Left lung (tissue), 10 donors: ENCODE measurements around the gene PLCL1. TPM values are rescaled to one million over a fixed set of nuclear protein-coding genes. Genes with fewer than 3 reads are reported as not detected.

Experiments used
- ATAC-seq: fragments of 200-7000 bp; cut with Tn5 transposase; one replicate; pipeline ENCODE4 v1.9.1; 2020; ENCODE audit warnings: moderate library complexity
- DNase-seq, 4 donors: peaks; one replicate each; pipeline ENCODE4 v3.0.0-alpha.2; 2013 to 2020
- H3K27ac ChIP-seq, 2 donors: fragments of 200-600 bp; sonication (generic) in 1 of 2; one replicate each; pipeline versions ENCODE4 v1.5.0 to v1.8.0; 2020 to 2021
- H3K27me3 ChIP-seq, 2 donors: fragments of 200-600 bp; sonication (generic) in 1 of 2; one replicate each; pipeline versions ENCODE4 v1.5.0 to v1.8.0; 2020 to 2021
- H3K36me3 ChIP-seq, 2 donors: fragments of 200-600 bp; sonication (generic) in 1 of 2; one replicate each; pipeline versions ENCODE4 v1.5.0 to v1.8.0; 2020 to 2021
- H3K4me1 ChIP-seq, 2 donors: fragments of 200-600 bp; one replicate each; pipeline ENCODE4 v1.8.0; 2021
- H3K4me3 ChIP-seq, 2 donors: fragments of 200-600 bp; sonication (generic) in 1 of 2; one replicate each; pipeline versions ENCODE4 v1.5.0 to v1.8.0; 2020 to 2021; ENCODE audit warnings: mild to moderate bottlenecking in 1 of 2
- H3K9me3 ChIP-seq, 2 donors: fragments of 200-600 bp; sonication (generic) in 1 of 2; one replicate each; pipeline versions ENCODE4 v1.5.0 to v1.8.0; 2020 to 2021
- intact Hi-C, 2 donors: fragments of 100-400 bp; cut with DNase I; formaldehyde crosslinking; loops; one replicate each; pipeline versions ENCODE4 v1.11.2 to v1.14.2; 2022
- polyA plus RNA-seq, 6 donors: library from polyadenylated mRNA; unstranded; fragments of 120-200 nt; gene quantifications; one replicate each; pipeline ENCODE4 v1.2.1, GENCODE V29; 2013; ENCODE audit not compliant: insufficient read length in 6 of 6
- total RNA-seq, 2 donors: library from RNA; stranded (reverse); fragmentation: NEBNext Ultra II Directional; extraction: Animal tissue kit (Norgen Biotek cat#: 25700); gene quantifications; one replicate each; pipeline ENCODE4 v1.2.1, GENCODE V29; 2021
- TF ChIP-seq, protein P1 (sequence below), 2 donors: fragments of 200-600 bp; sonication (generic) in 1 of 2; IDR thresholded peaks; one replicate each; pipeline versions ENCODE4 v1.5.0 to v1.8.0; 2021; ENCODE audit warnings: antibody characterized with exemption in 2 of 2
- donor health status: DM: no; HTN: yes; CAD: no.
- donor health status: DM: no; HTN: no; CAD: no.

PLCL1 gene
- total and polyA plus RNA-seq, 8 donors, result 3.4 to 15.3 (median 10.3) TPM

DNA sequence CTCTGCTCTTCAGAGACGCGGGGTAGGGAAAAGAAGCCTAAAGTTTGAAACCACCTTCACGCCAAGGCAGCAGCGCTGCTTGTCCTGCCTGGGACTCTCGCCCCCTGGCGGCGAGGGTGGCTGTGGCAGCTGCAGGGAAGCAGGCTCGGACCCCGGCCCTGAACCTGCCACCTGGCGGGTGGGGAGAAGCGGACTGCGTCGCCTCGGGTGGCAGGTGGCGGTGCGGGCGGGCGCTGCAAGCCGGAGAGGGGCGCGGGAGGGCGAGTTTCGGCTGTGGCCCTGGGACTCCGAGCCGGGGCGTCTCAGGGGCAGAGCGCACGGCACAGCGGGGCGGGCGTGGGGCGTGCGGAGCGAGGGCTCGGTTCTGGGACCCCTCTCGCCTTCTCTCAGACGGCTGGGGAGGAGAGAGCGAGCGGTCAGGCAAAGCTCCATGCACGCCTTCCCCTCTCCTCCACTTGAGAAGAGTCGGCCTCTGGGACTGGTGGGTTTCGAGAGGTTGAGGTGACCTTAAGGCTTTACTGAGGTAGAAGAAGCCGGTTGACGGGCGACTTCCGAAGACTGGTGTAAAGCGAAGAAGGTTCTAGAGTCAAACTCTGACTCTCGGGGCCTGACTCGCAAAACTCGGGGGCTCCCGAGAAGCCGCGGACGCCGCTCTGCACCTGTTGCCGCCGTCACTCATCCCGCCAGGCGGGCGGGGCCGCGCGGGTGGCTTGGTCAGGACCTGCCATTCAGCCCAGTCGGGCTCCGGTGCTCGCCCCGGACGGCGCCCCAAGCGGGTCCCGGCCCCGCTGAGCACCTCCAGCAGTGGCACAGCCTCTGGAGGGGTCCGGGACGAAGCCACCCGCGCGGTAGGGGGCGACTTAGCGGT lies 18.1 kb upstream of the PLCL1 start:
- TF ChIP-seq, protein P1, sequence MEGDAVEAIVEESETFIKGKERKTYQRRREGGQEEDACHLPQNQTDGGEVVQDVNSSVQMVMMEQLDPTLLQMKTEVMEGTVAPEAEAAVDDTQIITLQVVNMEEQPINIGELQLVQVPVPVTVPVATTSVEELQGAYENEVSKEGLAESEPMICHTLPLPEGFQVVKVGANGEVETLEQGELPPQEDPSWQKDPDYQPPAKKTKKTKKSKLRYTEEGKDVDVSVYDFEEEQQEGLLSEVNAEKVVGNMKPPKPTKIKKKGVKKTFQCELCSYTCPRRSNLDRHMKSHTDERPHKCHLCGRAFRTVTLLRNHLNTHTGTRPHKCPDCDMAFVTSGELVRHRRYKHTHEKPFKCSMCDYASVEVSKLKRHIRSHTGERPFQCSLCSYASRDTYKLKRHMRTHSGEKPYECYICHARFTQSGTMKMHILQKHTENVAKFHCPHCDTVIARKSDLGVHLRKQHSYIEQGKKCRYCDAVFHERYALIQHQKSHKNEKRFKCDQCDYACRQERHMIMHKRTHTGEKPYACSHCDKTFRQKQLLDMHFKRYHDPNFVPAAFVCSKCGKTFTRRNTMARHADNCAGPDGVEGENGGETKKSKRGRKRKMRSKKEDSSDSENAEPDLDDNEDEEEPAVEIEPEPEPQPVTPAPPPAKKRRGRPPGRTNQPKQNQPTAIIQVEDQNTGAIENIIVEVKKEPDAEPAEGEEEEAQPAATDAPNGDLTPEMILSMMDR (IDR thresholded peaks at IDR 0.05), result peak; percentile 31 to 70
- H3K9me3 ChIP-seq, result peaks cover 0 to 2% of the 10 kb centered on the region in 2 donors
- DNase-seq, result peak in 3 of 4 donors; percentile 20 to 91 (median 34)
- H3K4me3 ChIP-seq, result peak overlapping the region; percentile 21 to 42
- no peak overlapping the region for H3K27ac ChIP-seq
- intact Hi-C loops, result no loop called here
- peaks cover 17 to 32% of the 10 kb centered on the region in 2 donors for H3K27me3 ChIP-seq
- peaks cover 0 to 11% of the 10 kb centered on the region in 2 donors for H3K4me1 ChIP-seq
- ATAC-seq, result peak; percentile 92
- no peaks in the 10 kb centered on the region for H3K36me3 ChIP-seq

GRCh38 chr2:197793456-197793855 lies 10.9 kb upstream of the PLCL1 start:
- Histone ChIP-seq H3K4me3 (no peak overlapping the region), H3K27me3 (no peaks in the 10 kb centered on the region), H3K36me3 (no peaks in the 10 kb centered on the region), H3K4me1 (no peaks in the 10 kb centered on the region), H3K27ac (no peak overlapping the region), H3K9me3 (no peaks in the 10 kb centered on the region)
- intact Hi-C loops, result no loop called here
- ATAC-seq (no peak), DNase-seq (no peak)
- TF ChIP-seq, protein P1 (IDR thresholded peaks at IDR 0.05), result no peak

DNA sequence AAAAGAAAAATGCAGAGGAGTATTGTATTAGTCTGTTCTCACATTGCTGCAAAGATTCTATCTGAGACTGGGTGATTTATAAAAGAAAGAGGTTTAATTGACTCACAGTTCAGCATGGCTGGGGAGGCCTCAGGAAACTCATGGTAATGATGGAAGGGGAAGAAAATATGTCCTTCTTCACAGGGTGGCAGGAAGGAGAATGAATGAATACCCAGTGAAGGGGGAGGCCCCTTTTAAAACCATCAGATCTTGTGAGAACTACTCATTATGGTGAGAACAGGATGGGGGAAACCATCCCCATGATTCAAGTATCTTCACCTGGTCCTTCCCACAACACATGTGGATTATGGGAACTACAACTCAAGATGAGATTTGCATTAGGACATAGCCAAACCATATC lies 9.1 kb upstream of the PLCL1 start:
- intact Hi-C loops, result no loop called here
- TF ChIP-seq, protein P1 (IDR thresholded peaks at IDR 0.05), result no peak
- DNase-seq, result no peak
- Histone ChIP-seq H3K27me3 (no peaks in the 10 kb centered on the region), H3K4me1 (no peaks in the 10 kb centered on the region), H3K27ac (no peak overlapping the region), H3K9me3 (no peaks in the 10 kb centered on the region), H3K36me3 (no peaks in the 10 kb centered on the region), H3K4me3 (no peak overlapping the region)
- ATAC-seq, result no peak

DNA sequence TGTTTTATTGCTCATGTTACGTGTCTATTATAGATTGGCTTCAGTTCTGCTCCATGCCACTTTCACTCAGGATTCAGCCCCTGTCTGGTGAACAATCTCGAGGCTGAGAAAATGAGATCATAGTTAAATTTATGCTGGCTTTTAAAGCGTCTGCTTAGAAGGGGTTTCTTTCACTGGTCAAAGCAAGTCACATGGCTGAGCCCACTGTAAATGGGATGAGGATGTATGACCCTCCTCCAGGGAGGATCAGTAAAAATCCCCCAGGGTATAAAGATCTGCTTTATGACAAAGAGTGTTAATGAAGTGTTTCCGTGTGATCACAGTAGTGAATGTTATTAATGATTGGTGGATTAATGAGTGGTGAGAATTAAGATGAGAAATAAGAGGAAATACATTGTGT lies 6.2 kb upstream of the PLCL1 start:
- DNase-seq, result no peak
- Histone ChIP-seq H3K4me1 (peaks cover 0 to under 1% of the 10 kb centered on the region in 2 donors), H3K27ac (no peak overlapping the region), H3K36me3 (no peaks in the 10 kb centered on the region), H3K4me3 (no peak overlapping the region), H3K9me3 (no peaks in the 10 kb centered on the region), H3K27me3 (no peaks in the 10 kb centered on the region)
- intact Hi-C loops, result no loop called here
- TF ChIP-seq, protein P1 (IDR thresholded peaks at IDR 0.05), result no peak
- ATAC-seq, result no peak

DNA sequence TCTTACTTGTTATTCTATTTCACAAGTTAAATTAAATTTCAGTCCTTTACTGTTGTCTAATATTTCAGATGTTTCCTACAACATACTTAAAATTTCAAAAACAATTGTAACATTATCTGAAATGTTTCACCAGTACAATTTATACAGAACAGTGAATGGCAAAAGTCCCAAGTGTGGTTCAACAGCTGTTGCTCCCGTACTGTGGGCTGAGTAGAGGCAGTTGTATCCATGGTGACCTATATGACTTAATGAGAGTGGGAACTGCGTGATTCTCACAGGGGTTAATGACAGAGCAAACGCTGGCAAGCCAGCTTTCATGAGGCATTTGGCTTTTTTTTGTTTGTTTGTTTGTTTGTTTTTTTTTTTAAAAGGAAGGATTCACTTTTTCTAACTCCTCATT lies 5.3 kb upstream of the PLCL1 start:
- peak in 1 of 4 donors; percentile 36 for DNase-seq
- ATAC-seq, result no peak
- TF ChIP-seq, protein P1 (IDR thresholded peaks at IDR 0.05), result no peak
- Histone ChIP-seq H3K27me3 (peaks cover 0 to 7% of the 10 kb centered on the region in 2 donors), H3K36me3 (no peaks in the 10 kb centered on the region), H3K4me1 (peaks cover 0 to 9% of the 10 kb centered on the region in 2 donors), H3K9me3 (no peaks in the 10 kb centered on the region), H3K27ac (no peak overlapping the region), H3K4me3 (no peak overlapping the region)
- intact Hi-C loops, result no loop called here
